NB4 (cell line): ENCODE data around the gene BCAR3.

Experiments
- POLR2A ChIP-seq: IDR thresholded peaks from 2 replicates; pipeline ENCODE4 v1.6.1; 2011; ENCODE audit warnings: mild to moderate bottlenecking; ENCODE audit not compliant: insufficient read length; ENCODE audit errors: extremely low read depth
- TF ChIP-seq, protein P1 (sequence below): IDR thresholded peaks from one replicate; pipeline ENCODE4 v1.5.1; 2012; ENCODE audit warnings: low read depth, low read length

DNA sequence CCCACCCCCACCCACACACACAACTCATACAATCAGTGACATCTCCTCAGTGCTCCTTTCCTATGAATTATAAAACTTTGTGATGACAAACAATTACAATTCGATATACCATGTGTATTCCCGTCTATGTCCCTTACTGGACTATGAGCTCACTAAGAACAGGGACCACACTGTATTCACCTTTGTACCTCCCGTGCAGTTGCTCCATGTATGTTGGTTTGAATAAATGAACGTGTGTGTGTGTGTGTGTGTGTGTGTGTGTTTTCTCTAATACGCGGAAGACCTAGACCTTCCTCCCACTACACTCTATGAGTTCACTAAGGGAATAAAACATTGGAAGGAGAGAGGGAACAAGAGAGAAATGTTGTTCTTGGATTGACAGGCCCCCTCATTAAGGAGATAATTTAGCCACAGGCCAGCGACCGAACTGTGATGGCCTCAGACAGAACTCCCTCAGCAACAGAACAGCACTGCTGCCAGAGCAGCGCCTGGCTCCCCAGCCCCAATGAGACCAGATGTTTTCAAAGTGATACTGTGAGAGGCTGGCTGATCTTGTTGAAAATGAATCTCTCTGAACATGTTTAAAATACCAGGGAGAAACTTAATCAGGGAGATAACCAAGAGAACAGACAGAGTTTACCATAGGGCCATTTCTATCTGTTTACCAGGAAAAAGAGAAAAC, 21.7 kb downstream of the BCAR3 start:
- TF ChIP-seq, protein P1, sequence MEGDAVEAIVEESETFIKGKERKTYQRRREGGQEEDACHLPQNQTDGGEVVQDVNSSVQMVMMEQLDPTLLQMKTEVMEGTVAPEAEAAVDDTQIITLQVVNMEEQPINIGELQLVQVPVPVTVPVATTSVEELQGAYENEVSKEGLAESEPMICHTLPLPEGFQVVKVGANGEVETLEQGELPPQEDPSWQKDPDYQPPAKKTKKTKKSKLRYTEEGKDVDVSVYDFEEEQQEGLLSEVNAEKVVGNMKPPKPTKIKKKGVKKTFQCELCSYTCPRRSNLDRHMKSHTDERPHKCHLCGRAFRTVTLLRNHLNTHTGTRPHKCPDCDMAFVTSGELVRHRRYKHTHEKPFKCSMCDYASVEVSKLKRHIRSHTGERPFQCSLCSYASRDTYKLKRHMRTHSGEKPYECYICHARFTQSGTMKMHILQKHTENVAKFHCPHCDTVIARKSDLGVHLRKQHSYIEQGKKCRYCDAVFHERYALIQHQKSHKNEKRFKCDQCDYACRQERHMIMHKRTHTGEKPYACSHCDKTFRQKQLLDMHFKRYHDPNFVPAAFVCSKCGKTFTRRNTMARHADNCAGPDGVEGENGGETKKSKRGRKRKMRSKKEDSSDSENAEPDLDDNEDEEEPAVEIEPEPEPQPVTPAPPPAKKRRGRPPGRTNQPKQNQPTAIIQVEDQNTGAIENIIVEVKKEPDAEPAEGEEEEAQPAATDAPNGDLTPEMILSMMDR = no peak
- no peak for TF ChIP-seq POLR2A
